HCT116 (cell line): Measurements from ENCODE around the gene LGALS3. TPM values are rescaled to one million over a fixed set of nuclear protein-coding genes. Genes with fewer than 3 reads are reported as not detected.

Experiments used
- ATAC-seq: fragments of 200-7000 bp; cut with Tn5 transposase; 2 replicates; pipeline ENCODE4 v1.9.1; 2020; ENCODE audit warnings: mild to moderate bottlenecking, moderate library complexity
- BruUV-seq: library from RNA; stranded (reverse); fragments of 400-500 nt; replicated peaks from 2 replicates; lab custom pipeline; 2021; lab: Mats Ljungman, UMichigan
- CTCF ChIA-PET: fragments of 300-600 bp; sonication (Branson Sonifier 250); formaldehyde crosslinking; loops from one replicate; lab custom pipeline; 2021; ENCODE audit warnings: antibody characterized with exemption; lab: Charles Lee
- POLR2A ChIA-PET: fragments of 300-600, 350-600 bp; sonication (Branson Sonifier 250); formaldehyde crosslinking; loops from one replicate; lab custom pipeline; 2021; ENCODE audit warnings: antibody characterized with exemption; lab: Charles Lee
- RAD21 ChIA-PET, 2 experiments: fragments of 300-600 bp; sonication (Branson Sonifier 250); formaldehyde crosslinking; loops; one replicate each; lab custom pipeline; 2023; ENCODE audit warnings: low total read pairs in 2 of 2; ENCODE audit not compliant: uncharacterized antibody in 2 of 2, unreplicated experiment in 2 of 2, low non-redundant PET in 1 of 2; lab: Charles Lee
- DNase-seq: peaks from one replicate; pipeline ENCODE4 v3.0.0-alpha.2; 2010; ENCODE audit warnings: low read depth, low spot score
- H2AFZ ChIP-seq: fragments of 200-600 bp; shearing (Covaris generic), sonication (generic); 2 replicates; pipeline ENCODE4 v1.6.1; 2017; ENCODE audit warnings: low read depth, mixed run types, mixed read lengths, antibody characterized with exemption, low read length; ENCODE audit not compliant: poor library complexity, severe bottlenecking
- H3K27ac ChIP-seq: 2 replicates; pipeline ENCODE4 v1.5.1; 2012; ENCODE audit warnings: low read depth, low read length
- H3K27me3 ChIP-seq: fragments of 200-600 bp; sonication (generic); 2 replicates; pipeline ENCODE4 v1.6.1; 2016; ENCODE audit warnings: mixed run types, low read length, mixed read lengths; ENCODE audit not compliant: insufficient read depth
- H3K36me3 ChIP-seq, 2 experiments: fragments of 200-500 bp in 1 of 2; fragments of 200-600 bp in 1 of 2; sonication (Bioruptor generic) in 1 of 2; sonication (generic) in 1 of 2; 2 replicates each; pipeline versions ENCODE4 v1.5.1 to v1.6.1; 2014 to 2016; ENCODE audit warnings: low read length in 2 of 2, inconsistent platforms in 1 of 2, mixed read lengths in 1 of 2, mixed run types in 1 of 2; ENCODE audit not compliant: insufficient read depth in 2 of 2, control insufficient read depth in 1 of 2
- H3K4me1 ChIP-seq, 2 experiments: fragments of 200-600 bp in 1 of 2; sonication (generic) in 1 of 2; 2 replicates each; pipeline versions ENCODE4 v1.5.1 to v1.6.1; 2012 to 2017; ENCODE audit warnings: low read length in 2 of 2, inconsistent platforms in 1 of 2, mild to moderate bottlenecking in 1 of 2, mixed read lengths in 1 of 2, mixed run types in 1 of 2, moderate library complexity in 1 of 2; ENCODE audit not compliant: insufficient read depth in 2 of 2, control insufficient read depth in 1 of 2
- H3K4me2 ChIP-seq: fragments of 200-600 bp; sonication (generic); 2 replicates; pipeline ENCODE4 v1.6.1; 2017; ENCODE audit warnings: mixed run types, low read length, mixed read lengths
- H3K4me3 ChIP-seq, 2 experiments: fragments of 200-600 bp in 1 of 2; sonication (generic) in 1 of 2; replicated peaks in 1 of 2; 2 replicates each; pipeline ENCODE4 v1.5.1; 2011 to 2016; ENCODE audit warnings: low read length in 2 of 2, control low read depth in 1 of 2, low read depth in 1 of 2, mild to moderate bottlenecking in 1 of 2, mixed read lengths in 1 of 2, mixed run types in 1 of 2
- H3K79me2 ChIP-seq: fragments of 200-600 bp; sonication (generic); 2 replicates; pipeline ENCODE4 v1.6.1; 2017; ENCODE audit warnings: mild to moderate bottlenecking, mixed run types, low read length, moderate library complexity, mixed read lengths; ENCODE audit not compliant: insufficient read depth
- H3K9ac ChIP-seq: fragments of 200-600 bp; sonication (generic); 2 replicates; pipeline ENCODE4 v1.6.1; 2016; ENCODE audit warnings: low read length, mixed read lengths
- H3K9me2 ChIP-seq: fragments of 200-600 bp; sonication (generic), shearing (Covaris generic); 2 replicates; pipeline ENCODE4 v1.6.1; 2017; ENCODE audit warnings: mixed run types, mild to moderate bottlenecking, moderate library complexity; ENCODE audit not compliant: insufficient read depth
- H3K9me3 ChIP-seq, 2 experiments: fragments of 200-500 bp in 1 of 2; fragments of 200-600 bp in 1 of 2; sonication (Bioruptor generic) in 1 of 2; sonication (generic) in 1 of 2; 2 replicates each; pipeline ENCODE4 v1.6.1; 2014 to 2017; ENCODE audit warnings: low read length in 2 of 2, mixed read lengths in 2 of 2, inconsistent platforms in 1 of 2, low read depth in 1 of 2, mild to moderate bottlenecking in 1 of 2, mixed run types in 1 of 2, moderate library complexity in 1 of 2; ENCODE audit not compliant: control insufficient read depth in 1 of 2, insufficient read depth in 1 of 2
- H4K20me1 ChIP-seq: fragments of 200-600 bp; sonication (generic), shearing (Covaris generic); 2 replicates; pipeline ENCODE4 v1.6.1; 2017; ENCODE audit warnings: mixed run types, mild to moderate bottlenecking, moderate library complexity; ENCODE audit not compliant: insufficient read depth
- CBX3 ChIP-seq: IDR thresholded peaks from 2 replicates; pipeline ENCODE4 v1.6.1; 2012; ENCODE audit warnings: low read depth
- CEBPB ChIP-seq: IDR thresholded peaks from 2 replicates; pipeline ENCODE4 v1.6.1; 2012; ENCODE audit warnings: low read depth
- EGR1 ChIP-seq: IDR thresholded peaks from 2 replicates; pipeline ENCODE4 v1.6.1; 2012; ENCODE audit warnings: low read depth
- ELF1 ChIP-seq: IDR thresholded peaks from 2 replicates; pipeline ENCODE4 v1.6.1; 2012; ENCODE audit warnings: low read depth, borderline replicate concordance
- EZH2phosphoT487 ChIP-seq: fragments of 200-600 bp; IDR thresholded peaks from 2 replicates; pipeline ENCODE4 v1.6.1; 2018; ENCODE audit warnings: antibody characterized with exemption, borderline replicate concordance
- FOSL1 ChIP-seq: IDR thresholded peaks from 2 replicates; pipeline ENCODE4 v1.6.1; 2012; ENCODE audit warnings: low read depth
- JUND ChIP-seq: IDR thresholded peaks from 2 replicates; pipeline ENCODE4 v1.6.1; 2012
- POLR2A ChIP-seq: IDR thresholded peaks from 2 replicates; pipeline ENCODE4 v1.7.0; 2011; ENCODE audit warnings: borderline replicate concordance; ENCODE audit not compliant: insufficient read depth, insufficient read length; ENCODE audit errors: extremely low read depth
- SIN3A ChIP-seq: IDR thresholded peaks from 2 replicates; pipeline ENCODE4 v1.6.1; 2012; ENCODE audit warnings: low read depth
- SP1 ChIP-seq: IDR thresholded peaks from 2 replicates; pipeline ENCODE4 v1.6.1; 2012; ENCODE audit warnings: low read depth
- SRF ChIP-seq: IDR thresholded peaks from 2 replicates; pipeline ENCODE4 v1.6.1; 2012; ENCODE audit warnings: low read depth
- TCF7L2 ChIP-seq: IDR thresholded peaks from 2 replicates; pipeline ENCODE4 v1.7.0; 2011; ENCODE audit warnings: borderline replicate concordance, inconsistent platforms; ENCODE audit not compliant: insufficient read depth, insufficient read length; ENCODE audit errors: extremely low read depth
- YY1 ChIP-seq: IDR thresholded peaks from 2 replicates; pipeline ENCODE4 v1.6.1; 2011; ENCODE audit warnings: low read length, low read depth, moderate library complexity, mild to moderate bottlenecking; ENCODE audit not compliant: insufficient replicate concordance; ENCODE audit errors: extremely low read depth
- ZBTB33 ChIP-seq: IDR thresholded peaks from 2 replicates; pipeline ENCODE4 v1.6.1; 2011; ENCODE audit warnings: mild to moderate bottlenecking, low read length, moderate library complexity; ENCODE audit not compliant: insufficient replicate concordance; ENCODE audit errors: extremely low read depth
- ZFX ChIP-seq: fragments of 450-650 bp; IDR thresholded peaks from 2 replicates; pipeline ENCODE4 v1.6.1; 2017
- ZNF274 ChIP-seq: fragments of 200-500 bp; sonication (Bioruptor generic); IDR thresholded peaks from 2 replicates; pipeline ENCODE4 v1.6.1; 2014; ENCODE audit warnings: mild to moderate bottlenecking, low read depth, low read length, inconsistent platforms
- intact Hi-C: fragments of 100-400 bp; cut with micrococcal nuclease; formaldehyde crosslinking; loops from 2 replicates; pipeline ENCODE4 v1.10.0; 2022
- total RNA-seq: library from RNA; stranded (reverse); gene quantifications from one replicate; pipeline ENCODE4 v1.2.1, GENCODE V29; 2021; ENCODE audit not compliant: unreplicated experiment
- TF ChIP-seq, protein P1 (sequence below), 3 experiments: fragments of 200-600 bp in 1 of 3; sonication (generic) in 1 of 3; IDR thresholded peaks in 2 of 3; conservative IDR thresholded peaks in 1 of 3; 2 replicates each; pipeline ENCODE4 v1.5.1; 2012 to 2017; ENCODE audit warnings: low read depth in 2 of 3, low read length in 2 of 3, antibody characterized with exemption in 1 of 3, borderline replicate concordance in 1 of 3, control low read depth in 1 of 3, mild to moderate bottlenecking in 1 of 3, mixed read lengths in 1 of 3, mixed run types in 1 of 3, moderate library complexity in 1 of 3; ENCODE audit not compliant: insufficient read depth in 1 of 3
- TF ChIP-seq, protein P2 (sequence below): IDR thresholded peaks from 2 replicates; pipeline ENCODE4 v1.6.1; 2012; ENCODE audit warnings: low read depth
- TF ChIP-seq, protein P3 (sequence below): IDR thresholded peaks from 2 replicates; pipeline ENCODE4 v1.6.1; 2012

LGALS3 gene
- total RNA-seq, 1 experiment from 2014 or later, result 86.1 TPM

- ChIA-PET CTCF (no interaction called here), POLR2A (no interaction called here), RAD21 (no interaction called here)
- peaks cover 15% of the 10 kb centered on the region for H3K79me2 ChIP-seq
- no peaks in the 10 kb centered on the region for H3K36me3 ChIP-seq
- no peak overlapping the region for H3K27ac ChIP-seq
- TF ChIP-seq SIN3A, result no peak
- TF ChIP-seq SP1, result no peak
- TF ChIP-seq, protein P1, sequence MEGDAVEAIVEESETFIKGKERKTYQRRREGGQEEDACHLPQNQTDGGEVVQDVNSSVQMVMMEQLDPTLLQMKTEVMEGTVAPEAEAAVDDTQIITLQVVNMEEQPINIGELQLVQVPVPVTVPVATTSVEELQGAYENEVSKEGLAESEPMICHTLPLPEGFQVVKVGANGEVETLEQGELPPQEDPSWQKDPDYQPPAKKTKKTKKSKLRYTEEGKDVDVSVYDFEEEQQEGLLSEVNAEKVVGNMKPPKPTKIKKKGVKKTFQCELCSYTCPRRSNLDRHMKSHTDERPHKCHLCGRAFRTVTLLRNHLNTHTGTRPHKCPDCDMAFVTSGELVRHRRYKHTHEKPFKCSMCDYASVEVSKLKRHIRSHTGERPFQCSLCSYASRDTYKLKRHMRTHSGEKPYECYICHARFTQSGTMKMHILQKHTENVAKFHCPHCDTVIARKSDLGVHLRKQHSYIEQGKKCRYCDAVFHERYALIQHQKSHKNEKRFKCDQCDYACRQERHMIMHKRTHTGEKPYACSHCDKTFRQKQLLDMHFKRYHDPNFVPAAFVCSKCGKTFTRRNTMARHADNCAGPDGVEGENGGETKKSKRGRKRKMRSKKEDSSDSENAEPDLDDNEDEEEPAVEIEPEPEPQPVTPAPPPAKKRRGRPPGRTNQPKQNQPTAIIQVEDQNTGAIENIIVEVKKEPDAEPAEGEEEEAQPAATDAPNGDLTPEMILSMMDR (IDR thresholded peaks at IDR 0.05 in 2 of 3, conservative IDR thresholded peaks at IDR 0.05 in 1 of 3; ENCODE audit: borderline replicate concordance in 1 of 3, insufficient read depth in 1 of 3, low read depth in 2 of 3, low read length in 2 of 3), result no peak
- TF ChIP-seq CBX3, result no peak
- no peak for TF ChIP-seq POLR2A
- no peak for TF ChIP-seq FOSL1
- TF ChIP-seq CEBPB, result no peak
- TF ChIP-seq EGR1, result no peak
- no peak for TF ChIP-seq TCF7L2
- TF ChIP-seq ZBTB33, result no peak
- TF ChIP-seq ZFX, result no peak
- TF ChIP-seq, protein P2, sequence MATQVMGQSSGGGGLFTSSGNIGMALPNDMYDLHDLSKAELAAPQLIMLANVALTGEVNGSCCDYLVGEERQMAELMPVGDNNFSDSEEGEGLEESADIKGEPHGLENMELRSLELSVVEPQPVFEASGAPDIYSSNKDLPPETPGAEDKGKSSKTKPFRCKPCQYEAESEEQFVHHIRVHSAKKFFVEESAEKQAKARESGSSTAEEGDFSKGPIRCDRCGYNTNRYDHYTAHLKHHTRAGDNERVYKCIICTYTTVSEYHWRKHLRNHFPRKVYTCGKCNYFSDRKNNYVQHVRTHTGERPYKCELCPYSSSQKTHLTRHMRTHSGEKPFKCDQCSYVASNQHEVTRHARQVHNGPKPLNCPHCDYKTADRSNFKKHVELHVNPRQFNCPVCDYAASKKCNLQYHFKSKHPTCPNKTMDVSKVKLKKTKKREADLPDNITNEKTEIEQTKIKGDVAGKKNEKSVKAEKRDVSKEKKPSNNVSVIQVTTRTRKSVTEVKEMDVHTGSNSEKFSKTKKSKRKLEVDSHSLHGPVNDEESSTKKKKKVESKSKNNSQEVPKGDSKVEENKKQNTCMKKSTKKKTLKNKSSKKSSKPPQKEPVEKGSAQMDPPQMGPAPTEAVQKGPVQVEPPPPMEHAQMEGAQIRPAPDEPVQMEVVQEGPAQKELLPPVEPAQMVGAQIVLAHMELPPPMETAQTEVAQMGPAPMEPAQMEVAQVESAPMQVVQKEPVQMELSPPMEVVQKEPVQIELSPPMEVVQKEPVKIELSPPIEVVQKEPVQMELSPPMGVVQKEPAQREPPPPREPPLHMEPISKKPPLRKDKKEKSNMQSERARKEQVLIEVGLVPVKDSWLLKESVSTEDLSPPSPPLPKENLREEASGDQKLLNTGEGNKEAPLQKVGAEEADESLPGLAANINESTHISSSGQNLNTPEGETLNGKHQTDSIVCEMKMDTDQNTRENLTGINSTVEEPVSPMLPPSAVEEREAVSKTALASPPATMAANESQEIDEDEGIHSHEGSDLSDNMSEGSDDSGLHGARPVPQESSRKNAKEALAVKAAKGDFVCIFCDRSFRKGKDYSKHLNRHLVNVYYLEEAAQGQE, result no peak
- TF ChIP-seq ELF1, result no peak
- no peak for TF ChIP-seq JUND
- no peak for TF ChIP-seq EZH2phosphoT487
- TF ChIP-seq, protein P3, sequence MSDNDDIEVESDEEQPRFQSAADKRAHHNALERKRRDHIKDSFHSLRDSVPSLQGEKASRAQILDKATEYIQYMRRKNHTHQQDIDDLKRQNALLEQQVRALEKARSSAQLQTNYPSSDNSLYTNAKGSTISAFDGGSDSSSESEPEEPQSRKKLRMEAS, result no peak
- TF ChIP-seq ZNF274, result no peak
- no peak for TF ChIP-seq YY1
- TF ChIP-seq SRF, result no peak
- H4K20me1 ChIP-seq, result no peaks in the 10 kb centered on the region
- peaks cover 6 to 17% of the 10 kb centered on the region in 2 experiments for H3K4me1 ChIP-seq
- no peaks in the 10 kb centered on the region for H3K9me3 ChIP-seq
- intact Hi-C loops, result no loop called here
- DNase-seq, result no peak
- H3K27me3 ChIP-seq, result no peaks in the 10 kb centered on the region
- H3K9me2 ChIP-seq, result no peaks in the 10 kb centered on the region
- ATAC-seq, result no peak
- H2AFZ ChIP-seq, result no peak overlapping the region
- BruUV-seq, result no TSS peak
- H3K4me2 ChIP-seq, result no peak overlapping the region
- no peak overlapping the region for H3K9ac ChIP-seq
- no peak overlapping the region for H3K4me3 ChIP-seq
Measured at GRCh38 chr14:55194656-55195355, 65.8 kb downstream of the LGALS3 start.
